ENCODE data around the gene ARHGAP22. TPM values are rescaled to one million over a fixed set of nuclear protein-coding genes. Genes with fewer than 3 reads are reported as not detected.

ARHGAP22 gene
- total RNA-seq, 2 experiments from 2014 or later: 0.19 to 0.46 TPM

- H3K27ac ChIP-seq (ENCODE audit: low read depth, low read length, poor library complexity, severe bottlenecking): no peak overlapping the region
- H3K36me3 ChIP-seq (ENCODE audit: insufficient read depth, low read length): no peaks in the 10 kb centered on the region
- BruUV-seq (replicated peaks): no TSS peak
- H3K9me3 ChIP-seq (ENCODE audit: low read length): no peaks in the 10 kb centered on the region
- no peak for TF ChIP-seq EZH2phosphoT487 (IDR thresholded peaks at IDR 0.05; ENCODE audit: borderline replicate concordance, low read depth, low read length)
- TF ChIP-seq CTCF (conservative IDR thresholded peaks at IDR 0.05; ENCODE audit: low read length): no peak
- no peaks in the 10 kb centered on the region for H4K20me1 ChIP-seq (ENCODE audit: insufficient read depth, low read length)
- no peak overlapping the region for H3K4me2 ChIP-seq (ENCODE audit: low read length)
- peaks cover 9% of the 10 kb centered on the region for H3K4me1 ChIP-seq (ENCODE audit: insufficient read depth, low read length, poor library complexity, severe bottlenecking)
- no peaks in the 10 kb centered on the region for H3K79me2 ChIP-seq (ENCODE audit: insufficient read depth, low read depth, low read length)
- DNase-seq (ENCODE audit: low spot score): no peak
- no peak overlapping the region for H3K4me3 ChIP-seq (ENCODE audit: low read depth, low read length, poor library complexity, severe bottlenecking)
- CTCF ChIA-PET (ENCODE audit: unreplicated experiment): interaction anchor here (0.6 kb wide), 1 partner anchor 100 kb away, joined by 3 read pairs; no protein-coding TSS in a partner anchor
- POLR2A ChIA-PET: interaction anchor here (0.6 kb wide), 1 partner anchor 51 kb away, joined by 3 read pairs; no protein-coding TSS in a partner anchor
- H3K9me2 ChIP-seq (ENCODE audit: insufficient read depth, low read length): no peaks in the 10 kb centered on the region
- no peak overlapping the region for H2AFZ ChIP-seq (ENCODE audit: low read length)
- intact Hi-C loops (cut with micrococcal nuclease; ENCODE audit: unreplicated experiment): loop anchor here (10.0 kb wide), 1 partner anchor 754 kb away; no protein-coding TSS in a partner anchor
Observed at GRCh38 chr10:48651293-48651692, 46.4 kb upstream of the ARHGAP22 start.

- no peak for DNase-seq (ENCODE audit: low spot score)
- no peak overlapping the region for H3K4me2 ChIP-seq (ENCODE audit: low read length)
- no peaks in the 10 kb centered on the region for H3K9me2 ChIP-seq (ENCODE audit: insufficient read depth, low read length)
- peaks cover 6% of the 10 kb centered on the region for H3K4me1 ChIP-seq (ENCODE audit: insufficient read depth, low read length, poor library complexity, severe bottlenecking)
- H2AFZ ChIP-seq (ENCODE audit: low read length): no peak overlapping the region
- ChIA-PET CTCF (ENCODE audit: unreplicated experiment) (no interaction called here), POLR2A (interaction anchor here (0.6 kb wide), 1 partner anchor 110 kb away, joined by 3 read pairs; no protein-coding TSS in a partner anchor)
- BruUV-seq (replicated peaks): no TSS peak
- no peaks in the 10 kb centered on the region for H3K36me3 ChIP-seq (ENCODE audit: insufficient read depth, low read length)
- no peaks in the 10 kb centered on the region for H3K79me2 ChIP-seq (ENCODE audit: insufficient read depth, low read depth, low read length)
- H3K4me3 ChIP-seq (ENCODE audit: low read depth, low read length, poor library complexity, severe bottlenecking): no peak overlapping the region
- intact Hi-C loops (cut with micrococcal nuclease; ENCODE audit: unreplicated experiment): no loop called here
- no peak overlapping the region for H3K27ac ChIP-seq (ENCODE audit: low read depth, low read length, poor library complexity, severe bottlenecking)
- no peaks in the 10 kb centered on the region for H3K9me3 ChIP-seq (ENCODE audit: low read length)
- H4K20me1 ChIP-seq (ENCODE audit: insufficient read depth, low read length): no peaks in the 10 kb centered on the region
- TF ChIP-seq CTCF (conservative IDR thresholded peaks at IDR 0.05; ENCODE audit: low read length): no peak
- no peak for TF ChIP-seq EZH2phosphoT487 (IDR thresholded peaks at IDR 0.05; ENCODE audit: borderline replicate concordance, low read depth, low read length)
Observed at GRCh38 chr10:48649349-48649944, 44.6 kb upstream of the ARHGAP22 start.

Measured in OCI-LY7 (cell line).